WI38 (cell line): ENCODE results near the gene SMCO4.
"Not testable (repeated sequence)": the region's sequence is repeated elsewhere in the genome, so short reads cannot be mapped to it uniquely, and the experiment has no call there.

Source experiments
- H3K4me3 ChIP-seq: 2 replicates; pipeline ENCODE4 v1.5.1; 2011; ENCODE audit warnings: low read depth, mild to moderate bottlenecking, control low read depth, low read length
- CTCF ChIP-seq: IDR thresholded peaks from 2 replicates; pipeline ENCODE4 v1.5.1; 2012; ENCODE audit warnings: low read depth, mild to moderate bottlenecking, control low read depth, low read length

The SMCO4 gene

GRCh38 chr11:93478841-93479240, 64.3 kb downstream of the SMCO4 start:
- no peak for TF ChIP-seq CTCF
- no peak overlapping the region for H3K4me3 ChIP-seq

- no peak for TF ChIP-seq CTCF
- no peak overlapping the region for H3K4me3 ChIP-seq
These were observed 65.4 kb downstream of the SMCO4 start for GRCh38 chr11:93477684-93478234.

GRCh38 chr11:93476796-93477195, 66.4 kb downstream of the SMCO4 start:
- no peak overlapping the region for H3K4me3 ChIP-seq
- no peak for TF ChIP-seq CTCF

- no peak overlapping the region for H3K4me3 ChIP-seq
- TF ChIP-seq CTCF, result no peak
These were observed 69.1 kb downstream of the SMCO4 start for GRCh38 chr11:93474123-93474522.

- TF ChIP-seq CTCF, result no peak
- H3K4me3 ChIP-seq, result no peak overlapping the region
These were observed 74.9 kb downstream of the SMCO4 start for GRCh38 chr11:93468290-93468689.

- no peak overlapping the region for H3K4me3 ChIP-seq
- no peak for TF ChIP-seq CTCF
These were observed 76.1 kb downstream of the SMCO4 start for GRCh38 chr11:93467054-93467453.

GRCh38 chr11:93464927-93465540, 78.2 kb downstream of the SMCO4 start:
- no peak for TF ChIP-seq CTCF
- no peak overlapping the region for H3K4me3 ChIP-seq

GRCh38 chr11:93463666-93464065, 79.5 kb downstream of the SMCO4 start:
- H3K4me3 ChIP-seq, result not testable (repeated sequence)
